WTC11 (cell line): ENCODE data around the gene KCND3. TPM values are rescaled to one million over a fixed set of nuclear protein-coding genes. Genes with fewer than 3 reads are reported as not detected.

Experiments used
- ATAC-seq: fragments of 200-7000 bp; cut with Tn5 transposase; 2 replicates; pipeline ENCODE4 v1.10.0; 2021; ENCODE audit warnings: mild to moderate bottlenecking, moderate library complexity
- CTCF ChIA-PET: fragments of 300-600 bp; sonication (Branson Sonifier 250); formaldehyde crosslinking; loops from one replicate; lab custom pipeline; 2021; ENCODE audit warnings: antibody characterized with exemption; lab: Charles Lee
- POLR2A ChIA-PET: fragments of 350-600 bp; sonication (Branson Sonifier 250); formaldehyde crosslinking; loops from one replicate; lab custom pipeline; 2021; ENCODE audit warnings: antibody characterized with exemption; lab: Charles Lee
- DNase-seq: peaks from one replicate; pipeline ENCODE4 v3.0.0; 2021; ENCODE audit warnings: low spot score
- H3K27ac Mint-ChIP-seq: 2 replicates; pipeline ENCODE4 v1.8.0; 2021; ENCODE audit warnings: mixed read lengths
- H3K27me3 Mint-ChIP-seq: 2 replicates; pipeline ENCODE4 v1.8.0; 2021; ENCODE audit warnings: low read depth, mild to moderate bottlenecking, moderate library complexity, mixed read lengths
- H3K36me3 Mint-ChIP-seq: 2 replicates; pipeline ENCODE4 v1.8.0; 2021; ENCODE audit warnings: mixed read lengths
- H3K4me1 Mint-ChIP-seq: 2 replicates; pipeline ENCODE4 v1.8.0; 2022; ENCODE audit warnings: mixed read lengths
- H3K4me3 Mint-ChIP-seq: 2 replicates; pipeline ENCODE4 v1.8.0; 2021; ENCODE audit warnings: mild to moderate bottlenecking, moderate library complexity, mixed read lengths
- H3K9me3 Mint-ChIP-seq: 2 replicates; pipeline ENCODE4 v1.8.0; 2021; ENCODE audit warnings: mixed read lengths
- ARID4B ChIP-seq: sonication (generic); formaldehyde crosslinking; IDR thresholded peaks from 2 replicates; pipeline ENCODE4 v1.8.0; 2023; ENCODE audit warnings: missing genetic modification reagents, mild to moderate bottlenecking, borderline replicate concordance
- ETV6 ChIP-seq: sonication (generic); formaldehyde crosslinking; IDR thresholded peaks from 2 replicates; pipeline ENCODE4 v1.8.1; 2022; ENCODE audit warnings: mild to moderate bottlenecking, missing genetic modification reagents
- RORB ChIP-seq: fragments of 250-450 bp; sonication (Bioruptor Pico); IDR thresholded peaks from 2 replicates; pipeline ENCODE4 v1.9.0; 2021; ENCODE audit warnings: mild to moderate bottlenecking
- SOX15 ChIP-seq: fragments of 250-450 bp; sonication (Bioruptor Pico); IDR thresholded peaks from 2 replicates; pipeline ENCODE4 v1.9.0; 2021; ENCODE audit warnings: mild to moderate bottlenecking
- ZMAT4 ChIP-seq: fragments of 250-450 bp; sonication (Bioruptor Pico); IDR thresholded peaks from 2 replicates; pipeline ENCODE4 v1.9.0; 2021; ENCODE audit warnings: mild to moderate bottlenecking
- ZNF138 ChIP-seq: sonication (generic); formaldehyde crosslinking; conservative IDR thresholded peaks from 2 replicates; pipeline ENCODE4 v1.8.1; 2022; ENCODE audit warnings: mild to moderate bottlenecking, moderate library complexity, missing genetic modification reagents
- ZNF219 ChIP-seq: sonication (generic); formaldehyde crosslinking; IDR thresholded peaks from 2 replicates; pipeline ENCODE4 v1.8.0; 2023; ENCODE audit warnings: missing genetic modification reagents, mild to moderate bottlenecking, borderline replicate concordance
- ZNF232 ChIP-seq: sonication (generic); formaldehyde crosslinking; IDR thresholded peaks from 2 replicates; pipeline ENCODE4 v1.8.0; 2022; ENCODE audit warnings: mild to moderate bottlenecking, missing genetic modification reagents
- ZNF396 ChIP-seq: fragments of 250-450 bp; sonication (Bioruptor Pico); IDR thresholded peaks from 2 replicates; pipeline ENCODE4 v1.8.0; 2021; ENCODE audit warnings: mild to moderate bottlenecking, moderate library complexity, borderline replicate concordance
- ZNF425 ChIP-seq: fragments of 250-450 bp; sonication (Bioruptor Pico); conservative IDR thresholded peaks from 2 replicates; pipeline ENCODE4 v1.9.0; 2021; ENCODE audit warnings: mild to moderate bottlenecking
- ZNF512 ChIP-seq: sonication (generic); formaldehyde crosslinking; IDR thresholded peaks from 2 replicates; pipeline ENCODE4 v1.8.1; 2022; ENCODE audit warnings: missing genetic modification reagents, borderline replicate concordance
- ZNF671 ChIP-seq: fragments of 250-450 bp; sonication (Bioruptor Pico); IDR thresholded peaks from 2 replicates; pipeline ENCODE4 v1.8.0; 2021; ENCODE audit warnings: mild to moderate bottlenecking
- total RNA-seq: library from RNA; stranded (reverse); gene quantifications from 3 replicates; pipeline ENCODE4 v1.2.3, GENCODE V29; 2021
- TF ChIP-seq, protein P1 (sequence below): sonication (generic); formaldehyde crosslinking; IDR thresholded peaks from 2 replicates; pipeline ENCODE4 v1.8.1; 2022; ENCODE audit warnings: low read depth, missing genetic modification reagents, borderline replicate concordance
- TF ChIP-seq, protein P2 (sequence below): sonication (generic); formaldehyde crosslinking; IDR thresholded peaks from 2 replicates; pipeline ENCODE4 v1.8.1; 2023; ENCODE audit warnings: mild to moderate bottlenecking, moderate library complexity, missing genetic modification reagents
- TF ChIP-seq, protein P3 (sequence below): sonication (generic); formaldehyde crosslinking; IDR thresholded peaks from 2 replicates; pipeline ENCODE4 v1.8.0; 2022; ENCODE audit warnings: mild to moderate bottlenecking, missing genetic modification reagents

KCND3 gene
- total RNA-seq, 1 experiment from 2014 or later = 0.35 TPM

GRCh38 chr1:111943846-111944749, 45.4 kb downstream of the KCND3 start:
- CTCF ChIA-PET = no interaction called here
- peaks cover 3% of the 10 kb centered on the region for H3K9me3 Mint-ChIP-seq
- H3K36me3 Mint-ChIP-seq = no peaks in the 10 kb centered on the region
- H3K4me3 Mint-ChIP-seq = no peak overlapping the region
- DNase-seq = no peak
- POLR2A ChIA-PET = no interaction called here
- TF ChIP-seq RORB (CRISPR knock-in tag) = no peak
- TF ChIP-seq ZNF396 (CRISPR knock-in tag) = no peak
- TF ChIP-seq ARID4B = no peak
- H3K4me1 Mint-ChIP-seq = peaks cover 10% of the 10 kb centered on the region
- peaks cover 3% of the 10 kb centered on the region; the same call in 1 of the 2 replicates for H3K27me3 Mint-ChIP-seq
- ATAC-seq = no peak
- H3K27ac Mint-ChIP-seq = no peak overlapping the region

- Mint-ChIP-seq H3K27ac (no peak overlapping the region), H3K27me3 (no peaks in the 10 kb centered on the region), H3K4me3 (no peak overlapping the region), H3K36me3 (no peaks in the 10 kb centered on the region), H3K9me3 (peaks cover 3% of the 10 kb centered on the region), H3K4me1 (0 out of 2 replicates have a peak, but pooled peaks cover under 1% of the 10 kb centered on the region)
- TF ChIP-seq ZNF138 (CRISPR knock-in tag) (no peak), ZNF219 (CRISPR knock-in tag) (no peak), ZNF671 (no peak), SOX15 (CRISPR knock-in tag) (no peak), ZNF425 (CRISPR knock-in tag) (no peak), ZNF232 (CRISPR knock-in tag) (no peak), ETV6 (CRISPR knock-in tag) (no peak), ZMAT4 (no peak), ZNF512 (CRISPR knock-in tag) (no peak)
- TF ChIP-seq, protein P1, sequence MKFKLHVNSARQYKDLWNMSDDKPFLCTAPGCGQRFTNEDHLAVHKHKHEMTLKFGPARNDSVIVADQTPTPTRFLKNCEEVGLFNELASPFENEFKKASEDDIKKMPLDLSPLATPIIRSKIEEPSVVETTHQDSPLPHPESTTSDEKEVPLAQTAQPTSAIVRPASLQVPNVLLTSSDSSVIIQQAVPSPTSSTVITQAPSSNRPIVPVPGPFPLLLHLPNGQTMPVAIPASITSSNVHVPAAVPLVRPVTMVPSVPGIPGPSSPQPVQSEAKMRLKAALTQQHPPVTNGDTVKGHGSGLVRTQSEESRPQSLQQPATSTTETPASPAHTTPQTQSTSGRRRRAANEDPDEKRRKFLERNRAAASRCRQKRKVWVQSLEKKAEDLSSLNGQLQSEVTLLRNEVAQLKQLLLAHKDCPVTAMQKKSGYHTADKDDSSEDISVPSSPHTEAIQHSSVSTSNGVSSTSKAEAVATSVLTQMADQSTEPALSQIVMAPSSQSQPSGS (CRISPR knock-in tag) = no peak
- TF ChIP-seq, protein P2, sequence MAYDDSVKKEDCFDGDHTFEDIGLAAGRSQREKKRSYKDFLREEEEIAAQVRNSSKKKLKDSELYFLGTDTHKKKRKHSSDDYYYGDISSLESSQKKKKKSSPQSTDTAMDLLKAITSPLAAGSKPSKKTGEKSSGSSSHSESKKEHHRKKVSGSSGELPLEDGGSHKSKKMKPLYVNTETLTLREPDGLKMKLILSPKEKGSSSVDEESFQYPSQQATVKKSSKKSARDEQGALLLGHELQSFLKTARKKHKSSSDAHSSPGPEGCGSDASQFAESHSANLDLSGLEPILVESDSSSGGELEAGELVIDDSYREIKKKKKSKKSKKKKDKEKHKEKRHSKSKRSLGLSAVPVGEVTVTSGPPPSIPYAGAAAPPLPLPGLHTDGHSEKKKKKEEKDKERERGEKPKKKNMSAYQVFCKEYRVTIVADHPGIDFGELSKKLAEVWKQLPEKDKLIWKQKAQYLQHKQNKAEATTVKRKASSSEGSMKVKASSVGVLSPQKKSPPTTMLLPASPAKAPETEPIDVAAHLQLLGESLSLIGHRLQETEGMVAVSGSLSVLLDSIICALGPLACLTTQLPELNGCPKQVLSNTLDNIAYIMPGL (CRISPR knock-in tag) = no peak
- TF ChIP-seq, protein P3, sequence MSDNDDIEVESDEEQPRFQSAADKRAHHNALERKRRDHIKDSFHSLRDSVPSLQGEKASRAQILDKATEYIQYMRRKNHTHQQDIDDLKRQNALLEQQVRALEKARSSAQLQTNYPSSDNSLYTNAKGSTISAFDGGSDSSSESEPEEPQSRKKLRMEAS (CRISPR knock-in tag) = no peak
- ChIA-PET POLR2A (no interaction called here), CTCF (no interaction called here)
- no peak for DNase-seq
- ATAC-seq = no peak
Measured at GRCh38 chr1:111943066-111943465, 46.4 kb downstream of the KCND3 start.
